Thoracic aorta (tissue), 2 donors: ENCODE results near the gene PDE4B. TPM values are rescaled to one million over a fixed set of nuclear protein-coding genes. Genes with fewer than 3 reads are reported as not detected.

ENCODE experiments used
- ATAC-seq: fragments of 150-250 bp; one replicate; pipeline ENCODE4 v1.8.0; 2017; ENCODE audit warnings: low read depth; ENCODE audit not compliant: insufficient number of reproducible peaks, low FRiP score
- DNase-seq: peaks from one replicate; pipeline ENCODE4 v3.0.0-alpha.2; 2020; ENCODE audit warnings: low spot score
- H3K27ac ChIP-seq, 2 donors: fragments of 200-600 bp; sonication (generic); 1 replicate in 1 of 2; 2 replicates in 1 of 2; pipeline ENCODE4 v1.5.1; 2016; ENCODE audit warnings: mild to moderate bottlenecking in 2 of 2, moderate library complexity in 2 of 2
- H3K27me3 ChIP-seq: fragments of 200-600 bp; sonication (generic); replicated peaks from 2 replicates; pipeline ENCODE4 v1.6.0; 2016; ENCODE audit warnings: mild to moderate bottlenecking; ENCODE audit not compliant: insufficient read depth
- H3K36me3 ChIP-seq: fragments of 200-600 bp; sonication (generic); one replicate; pipeline ENCODE4 v1.5.1; 2016
- H3K4me1 ChIP-seq, 2 donors: fragments of 200-600 bp; sonication (generic); 1 replicate in 1 of 2; 2 replicates in 1 of 2; pipeline versions ENCODE4 v1.5.1 to v1.6.0; 2016; ENCODE audit warnings: low read depth in 2 of 2, mild to moderate bottlenecking in 1 of 2; ENCODE audit not compliant: control insufficient read depth in 1 of 2
- H3K4me3 ChIP-seq: fragments of 200-600 bp; sonication (generic); 2 replicates; pipeline ENCODE4 v1.5.1; 2016; ENCODE audit warnings: mild to moderate bottlenecking
- H3K9me3 ChIP-seq: fragments of 200-600 bp; sonication (generic); 2 replicates; pipeline ENCODE4 v1.5.1; 2016
- CTCF ChIP-seq: fragments of 200-600 bp; sonication (generic); IDR thresholded peaks from one replicate; pipeline ENCODE4 v1.5.1; 2019; ENCODE audit warnings: antibody characterized with exemption
- total RNA-seq, 2 donors: library from RNA; depleted of rRNA; stranded (reverse); fragments of >200 nt; gene quantifications; one replicate each; pipeline versions ENCODE4 v1.1.0 to v1.2.3, GENCODE V29; 2016

The PDE4B gene
- total RNA-seq, 2 donors from 2014 or later, result 29.0 to 42.4 TPM

- no peaks in the 10 kb centered on the region for H3K9me3 ChIP-seq
- ATAC-seq, result no peak
- TF ChIP-seq CTCF, result no peak
- no peak for DNase-seq
- no peaks in the 10 kb centered on the region for H3K36me3 ChIP-seq
- H3K4me3 ChIP-seq, result no peak overlapping the region
- H3K4me1 ChIP-seq, result no peaks in the 10 kb centered on the region
- no peaks in the 10 kb centered on the region for H3K27me3 ChIP-seq
- no peak overlapping the region for H3K27ac ChIP-seq
Measured at GRCh38 chr1:66237042-66237441, 444.3 kb downstream of the PDE4B start.

- TF ChIP-seq CTCF, result no peak
- no peaks in the 10 kb centered on the region for H3K9me3 ChIP-seq
- ATAC-seq (no peak), DNase-seq (no peak)
- no peak overlapping the region for H3K27ac ChIP-seq
- no peaks in the 10 kb centered on the region for H3K27me3 ChIP-seq
- no peaks in the 10 kb centered on the region for H3K36me3 ChIP-seq
- no peak overlapping the region for H3K4me3 ChIP-seq
- no peaks in the 10 kb centered on the region for H3K4me1 ChIP-seq
Measured at GRCh38 chr1:66237722-66238479, 445.2 kb downstream of the PDE4B start.

- Histone ChIP-seq H3K4me1 (no peaks in the 10 kb centered on the region), H3K27me3 (no peaks in the 10 kb centered on the region), H3K9me3 (no peaks in the 10 kb centered on the region), H3K27ac (no peak overlapping the region), H3K36me3 (no peaks in the 10 kb centered on the region), H3K4me3 (no peak overlapping the region)
- DNase-seq (no peak), ATAC-seq (no peak)
- no peak for TF ChIP-seq CTCF
Measured at GRCh38 chr1:66239834-66240233, 447.1 kb downstream of the PDE4B start.

- no peak for TF ChIP-seq CTCF
- no peaks in the 10 kb centered on the region for H3K27me3 ChIP-seq
- no peaks in the 10 kb centered on the region for H3K4me1 ChIP-seq
- no peak overlapping the region for H3K4me3 ChIP-seq
- DNase-seq, result no peak
- no peaks in the 10 kb centered on the region for H3K36me3 ChIP-seq
- H3K9me3 ChIP-seq, result no peaks in the 10 kb centered on the region
- H3K27ac ChIP-seq, result no peak overlapping the region
- ATAC-seq, result no peak
Measured at GRCh38 chr1:66240491-66241484, 448.1 kb downstream of the PDE4B start.
